Ishikawa (cell line): ENCODE data around the gene APOL4.

Experiments
- CEBPB ChIP-seq: IDR thresholded peaks from 2 replicates; pipeline ENCODE4 v1.6.1; 2012
- CREB1 ChIP-seq: IDR thresholded peaks from 2 replicates; pipeline ENCODE4 v1.6.1; 2012; ENCODE audit warnings: low read depth
- EGR1 ChIP-seq: IDR thresholded peaks from 2 replicates; pipeline ENCODE4 v1.6.1; 2012
- EP300 ChIP-seq: IDR thresholded peaks from 2 replicates; pipeline ENCODE4 v1.6.1; 2012; ENCODE audit warnings: borderline replicate concordance
- FOXM1 ChIP-seq: IDR thresholded peaks from 2 replicates; pipeline ENCODE4 v1.6.1; 2012; ENCODE audit warnings: low read depth, borderline replicate concordance
- MAX ChIP-seq: IDR thresholded peaks from 2 replicates; pipeline ENCODE4 v1.6.1; 2012
- NFIC ChIP-seq: IDR thresholded peaks from 2 replicates; pipeline ENCODE4 v1.6.1; 2012
- RAD21 ChIP-seq: IDR thresholded peaks from 2 replicates; pipeline ENCODE4 v1.6.1; 2012; ENCODE audit warnings: low read depth
- REST ChIP-seq: IDR thresholded peaks from 2 replicates; pipeline ENCODE4 v1.6.1; 2012; ENCODE audit warnings: low read depth, mild to moderate bottlenecking
- TAF1 ChIP-seq: IDR thresholded peaks from 2 replicates; pipeline ENCODE4 v1.6.1; 2012; ENCODE audit warnings: low read depth, mild to moderate bottlenecking
- TCF12 ChIP-seq: IDR thresholded peaks from 2 replicates; pipeline ENCODE4 v1.6.1; 2012; ENCODE audit warnings: low read depth
- TEAD4 ChIP-seq: IDR thresholded peaks from 2 replicates; pipeline ENCODE4 v1.6.1; 2012
- USF1 ChIP-seq: IDR thresholded peaks from 2 replicates; pipeline ENCODE4 v1.6.1; 2012
- YY1 ChIP-seq: IDR thresholded peaks from 2 replicates; pipeline ENCODE4 v1.6.1; 2012; ENCODE audit warnings: low read depth
- ZBTB7A ChIP-seq: IDR thresholded peaks from 2 replicates; pipeline ENCODE4 v1.6.1; 2012; ENCODE audit warnings: low read depth

Gene APOL4

GRCh38 chr22:36244522-36245391 lies 43.1 kb upstream of the APOL4 start:
- TF ChIP-seq REST (no peak), CEBPB (no peak), FOXM1 (no peak), RAD21 (no peak), TCF12 (no peak), CREB1 (no peak), TEAD4 (no peak), YY1 (no peak), EGR1 (no peak), EP300 (no peak)

GRCh38 chr22:36243986-36244385 lies 42.4 kb upstream of the APOL4 start:
- no peak for TF ChIP-seq EGR1
- no peak for TF ChIP-seq CEBPB
- no peak for TF ChIP-seq MAX
- no peak for TF ChIP-seq ZBTB7A
- TF ChIP-seq YY1: no peak
- no peak for TF ChIP-seq FOXM1
- no peak for TF ChIP-seq USF1
- no peak for TF ChIP-seq TAF1
- TF ChIP-seq TCF12: no peak
- TF ChIP-seq RAD21: no peak
- no peak for TF ChIP-seq EP300
- TF ChIP-seq CREB1: no peak
- no peak for TF ChIP-seq TEAD4
- TF ChIP-seq REST: no peak
- TF ChIP-seq NFIC: no peak

GRCh38 chr22:36239401-36240171 lies 38.0 kb upstream of the APOL4 start, which contains the start of gene APOL2:
APOL2 (minus strand) TSS chr22:36239527; CDS start chr22:36233162, 6,365 bp downstream.
- no peak for TF ChIP-seq REST
- TF ChIP-seq CREB1: no peak
- no peak for TF ChIP-seq USF1
- TF ChIP-seq NFIC: no peak
- peak; percentile 61 for TF ChIP-seq RAD21
- 0 out of 2 replicates have a peak, but pooled peaks have one; percentile 49 for TF ChIP-seq MAX
- 0 out of 2 replicates have a peak, but pooled peaks have one; percentile 40 for TF ChIP-seq TEAD4
- no peak for TF ChIP-seq ZBTB7A
- no peak for TF ChIP-seq EGR1
- TF ChIP-seq TAF1: no peak
- TF ChIP-seq FOXM1: no peak
- 0 out of 2 replicates have a peak, but pooled peaks have one; percentile 43 for TF ChIP-seq TCF12
- TF ChIP-seq EP300: no peak
- no peak for TF ChIP-seq YY1
- no peak for TF ChIP-seq CEBPB
